Liver (tissue), 9 donors: ENCODE data around the gene AAK1. TPM values are rescaled to one million over a fixed set of nuclear protein-coding genes. Genes with fewer than 3 reads are reported as not detected.

ENCODE experiments used
- DNase-seq: peaks from one replicate; pipeline ENCODE4 v3.0.0-alpha.2; 2017; ENCODE audit warnings: low spot score
- H3K27ac ChIP-seq, 2 donors: one replicate each; pipeline ENCODE4 v1.7.0; 2013; ENCODE audit warnings: inconsistent platforms in 2 of 2, low read length in 2 of 2, control low read depth in 1 of 2, low read depth in 1 of 2, mild to moderate bottlenecking in 1 of 2
- H3K27me3 ChIP-seq, 4 donors: one replicate each; pipeline versions ENCODE4 v1.6.1 to v1.7.0; 2013; ENCODE audit warnings: low read length in 3 of 4, inconsistent platforms in 1 of 4, mild to moderate bottlenecking in 1 of 4, moderate library complexity in 1 of 4; ENCODE audit not compliant: control insufficient read depth in 4 of 4, insufficient read depth in 4 of 4
- H3K36me3 ChIP-seq, 4 donors: one replicate each; pipeline versions ENCODE4 v1.6.1 to v1.7.0; 2013; ENCODE audit warnings: low read length in 3 of 4, mild to moderate bottlenecking in 3 of 4, low read depth in 1 of 4, moderate library complexity in 1 of 4; ENCODE audit not compliant: control insufficient read depth in 4 of 4, insufficient read depth in 3 of 4
- H3K4me1 ChIP-seq, 4 donors: one replicate each; pipeline versions ENCODE4 v1.6.1 to v1.7.0; 2013; ENCODE audit warnings: low read length in 3 of 4, mild to moderate bottlenecking in 3 of 4, moderate library complexity in 1 of 4; ENCODE audit not compliant: control insufficient read depth in 4 of 4, insufficient read depth in 4 of 4
- H3K4me3 ChIP-seq, 3 donors: one replicate each; pipeline versions ENCODE4 v1.6.1 to v1.7.0; 2013; ENCODE audit warnings: low read length in 3 of 3, control low read depth in 1 of 3, low read depth in 1 of 3, mild to moderate bottlenecking in 1 of 3
- H3K9ac ChIP-seq, 2 donors: one replicate each; pipeline ENCODE4 v1.7.0; 2013; ENCODE audit warnings: low read length in 2 of 2, mild to moderate bottlenecking in 2 of 2, moderate library complexity in 2 of 2, control low read depth in 1 of 2, low read depth in 1 of 2
- H3K9me3 ChIP-seq, 4 donors: one replicate each; pipeline versions ENCODE4 v1.6.1 to v1.7.0; 2013; ENCODE audit warnings: low read length in 3 of 4; ENCODE audit not compliant: control insufficient read depth in 4 of 4
- EGR1 ChIP-seq, 2 donors: IDR thresholded peaks; 2 replicates each; pipeline ENCODE4 v1.6.1; 2016 to 2018; ENCODE audit warnings: antibody characterized with exemption in 2 of 2, low read depth in 2 of 2
- FOXA1 ChIP-seq: IDR thresholded peaks from 2 replicates; pipeline ENCODE4 v1.6.1; 2016; ENCODE audit warnings: antibody characterized with exemption
- FOXA2 ChIP-seq: IDR thresholded peaks from 2 replicates; pipeline ENCODE4 v1.6.1; 2016; ENCODE audit warnings: antibody characterized with exemption
- GABPA ChIP-seq, 2 donors: IDR thresholded peaks in 1 of 2; conservative IDR thresholded peaks in 1 of 2; 2 replicates each; pipeline ENCODE4 v1.6.1; 2016; ENCODE audit warnings: antibody characterized with exemption in 2 of 2, mild to moderate bottlenecking in 1 of 2, moderate library complexity in 1 of 2
- HNF4A ChIP-seq, 2 donors: conservative IDR thresholded peaks; 2 replicates each; pipeline ENCODE4 v1.6.1; 2016; ENCODE audit warnings: antibody characterized with exemption in 2 of 2, mild to moderate bottlenecking in 2 of 2
- HNF4G ChIP-seq: IDR thresholded peaks from 2 replicates; pipeline ENCODE4 v1.6.1; 2016; ENCODE audit warnings: antibody characterized with exemption
- JUND ChIP-seq, 2 donors: IDR thresholded peaks; 2 replicates each; pipeline ENCODE4 v1.6.1; 2016; ENCODE audit warnings: antibody characterized with exemption in 2 of 2
- RAD21 ChIP-seq, 2 donors: IDR thresholded peaks; 2 replicates each; pipeline ENCODE4 v1.6.1; 2016; ENCODE audit warnings: antibody characterized with exemption in 2 of 2, mild to moderate bottlenecking in 2 of 2
- RXRA ChIP-seq, 2 donors: IDR thresholded peaks; 2 replicates each; pipeline ENCODE4 v1.6.1; 2017 to 2018; ENCODE audit warnings: antibody characterized with exemption in 2 of 2, mild to moderate bottlenecking in 1 of 2
- SP1 ChIP-seq: IDR thresholded peaks from 2 replicates; pipeline ENCODE4 v1.6.1; 2018; ENCODE audit warnings: antibody characterized with exemption, mild to moderate bottlenecking
- TAF1 ChIP-seq: conservative IDR thresholded peaks from 2 replicates; pipeline ENCODE4 v1.6.1; 2016; ENCODE audit warnings: antibody characterized with exemption, mild to moderate bottlenecking
- YY1 ChIP-seq: IDR thresholded peaks from 2 replicates; pipeline ENCODE4 v1.6.1; 2016; ENCODE audit warnings: antibody characterized with exemption, mild to moderate bottlenecking
- WGBS: extraction: QIAGEN DNeasy Blood & Tissue Kit; methylation state at CpG from one replicate; pipeline ENCODE4 v1.1.7; 2013; 5-methylcytosine and 5-hydroxymethylcytosine counted together
- polyA plus RNA-seq, 2 donors: library from polyadenylated mRNA; stranded (reverse) in 1 of 2; unstranded in 1 of 2; fragments of 200-250 nt in 1 of 2; fragments of >200 nt in 1 of 2; fragmentation: Nextera tagmentation in 1 of 2; extraction: Ambion mirVana in 1 of 2; gene quantifications; one replicate each; pipeline versions ENCODE4 v1.2.1 to v1.2.3, GENCODE V29; 2013 to 2015
- total RNA-seq, 2 donors: library from RNA; depleted of rRNA; stranded (reverse); fragments of >200 nt; gene quantifications; one replicate each; pipeline ENCODE4 v1.2.3, GENCODE V29; 2014
- TF ChIP-seq, protein P1 (sequence below): IDR thresholded peaks from 2 replicates; pipeline ENCODE4 v1.6.1; 2016; ENCODE audit warnings: antibody characterized with exemption, mild to moderate bottlenecking
- TF ChIP-seq, protein P2 (sequence below): IDR thresholded peaks from 2 replicates; pipeline ENCODE4 v1.6.1; 2016; ENCODE audit warnings: antibody characterized with exemption
- TF ChIP-seq, protein P3 (sequence below): IDR thresholded peaks from 2 replicates; pipeline ENCODE4 v1.6.1; 2016; ENCODE audit warnings: antibody characterized with exemption
- donor health status: healthy.
- donor health status: healthy.
- donor health status: healthy.
- donor health status: healthy.
- donor health status: healthy.

AAK1 gene
- total and polyA plus RNA-seq, 4 donors = 3.9 to 14.3 (median 11.3) TPM

DNA sequence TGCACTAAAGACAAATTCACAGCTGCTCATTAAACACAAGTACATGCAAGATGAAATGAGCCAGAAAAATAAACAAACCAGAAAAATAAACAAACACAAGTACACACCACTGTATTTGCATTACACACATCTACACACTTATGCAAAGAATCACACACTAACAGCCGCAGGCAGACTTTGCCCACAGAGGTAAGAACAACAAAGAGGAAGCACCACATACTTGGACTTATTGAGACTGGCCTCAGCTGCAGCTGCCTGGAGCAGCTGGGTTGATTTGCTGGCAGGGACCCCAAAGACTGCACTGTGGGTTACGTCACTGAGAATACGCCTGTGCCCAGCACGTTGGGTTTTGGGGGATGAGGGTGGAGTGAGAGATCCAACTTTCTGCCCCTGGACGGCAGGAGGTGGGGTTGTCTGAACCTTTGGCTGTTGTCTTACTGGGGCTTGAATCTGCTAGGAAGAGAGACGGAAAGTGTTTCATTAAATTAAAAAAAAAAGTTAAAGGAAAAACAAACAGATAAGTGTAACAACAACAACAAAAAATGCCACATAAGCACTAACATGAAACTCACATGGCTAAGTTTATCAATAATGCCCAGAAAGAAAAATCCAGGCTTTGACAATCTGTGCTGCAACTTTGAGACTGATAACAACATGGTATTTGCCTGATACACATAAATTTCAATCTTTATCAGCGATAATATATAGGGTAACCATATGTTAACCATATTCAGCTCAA is 134.4 kb downstream of the AAK1 start:
- Histone ChIP-seq H3K9me3 (no peaks in the 10 kb centered on the region), H3K27me3 (no peaks in the 10 kb centered on the region), H3K27ac (no peak overlapping the region), H3K4me3 (no peak overlapping the region), H3K36me3 (peaks cover 11 to 57% (median 46%) of the 10 kb centered on the region in 4 donors), H3K9ac (no peak overlapping the region), H3K4me1 (no peaks in the 10 kb centered on the region)
- no peak for DNase-seq
- peak in 1 of 2 donors; percentile 44 for TF ChIP-seq HNF4A (conservative IDR thresholded peaks at IDR 0.05)
- no peak for TF ChIP-seq EGR1 (IDR thresholded peaks at IDR 0.05; ENCODE audit: low read depth in 2 of 2)
- 78% methylated on average over 7 of the region's 7 CpGs for WGBS

DNA sequence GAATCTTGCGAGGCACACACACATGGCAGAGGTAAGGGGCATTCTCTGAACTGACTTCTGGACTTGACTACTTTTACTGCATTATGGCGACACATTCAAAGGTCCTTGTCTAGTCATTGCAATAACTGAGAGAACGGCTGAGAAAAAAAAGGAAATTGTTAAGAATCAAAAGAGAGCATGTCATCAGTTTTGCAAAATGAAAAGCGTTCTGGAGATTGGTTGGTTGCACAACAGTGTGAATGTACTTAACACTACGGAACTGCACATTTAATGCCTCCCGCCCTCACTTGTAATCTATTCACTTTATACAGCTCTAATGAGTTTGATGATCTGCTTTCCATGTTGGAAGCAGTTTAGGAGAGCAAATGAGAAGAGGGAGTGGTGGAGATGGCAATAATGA is 137.8 kb downstream of the AAK1 start:
- WGBS = 87% methylated on average over 6 of the region's 6 CpGs
- Histone ChIP-seq H3K27me3 (no peaks in the 10 kb centered on the region), H3K4me1 (no peaks in the 10 kb centered on the region), H3K9me3 (no peaks in the 10 kb centered on the region), H3K36me3 (peaks cover 11 to 34% (median 27%) of the 10 kb centered on the region in 4 donors), H3K27ac (no peak overlapping the region), H3K4me3 (no peak overlapping the region), H3K9ac (no peak overlapping the region)
- TF ChIP-seq SP1 = no peak
- no peak for TF ChIP-seq FOXA1
- no peak for TF ChIP-seq YY1
- no peak for TF ChIP-seq RXRA (IDR thresholded peaks at IDR 0.05)
- TF ChIP-seq, protein P1, sequence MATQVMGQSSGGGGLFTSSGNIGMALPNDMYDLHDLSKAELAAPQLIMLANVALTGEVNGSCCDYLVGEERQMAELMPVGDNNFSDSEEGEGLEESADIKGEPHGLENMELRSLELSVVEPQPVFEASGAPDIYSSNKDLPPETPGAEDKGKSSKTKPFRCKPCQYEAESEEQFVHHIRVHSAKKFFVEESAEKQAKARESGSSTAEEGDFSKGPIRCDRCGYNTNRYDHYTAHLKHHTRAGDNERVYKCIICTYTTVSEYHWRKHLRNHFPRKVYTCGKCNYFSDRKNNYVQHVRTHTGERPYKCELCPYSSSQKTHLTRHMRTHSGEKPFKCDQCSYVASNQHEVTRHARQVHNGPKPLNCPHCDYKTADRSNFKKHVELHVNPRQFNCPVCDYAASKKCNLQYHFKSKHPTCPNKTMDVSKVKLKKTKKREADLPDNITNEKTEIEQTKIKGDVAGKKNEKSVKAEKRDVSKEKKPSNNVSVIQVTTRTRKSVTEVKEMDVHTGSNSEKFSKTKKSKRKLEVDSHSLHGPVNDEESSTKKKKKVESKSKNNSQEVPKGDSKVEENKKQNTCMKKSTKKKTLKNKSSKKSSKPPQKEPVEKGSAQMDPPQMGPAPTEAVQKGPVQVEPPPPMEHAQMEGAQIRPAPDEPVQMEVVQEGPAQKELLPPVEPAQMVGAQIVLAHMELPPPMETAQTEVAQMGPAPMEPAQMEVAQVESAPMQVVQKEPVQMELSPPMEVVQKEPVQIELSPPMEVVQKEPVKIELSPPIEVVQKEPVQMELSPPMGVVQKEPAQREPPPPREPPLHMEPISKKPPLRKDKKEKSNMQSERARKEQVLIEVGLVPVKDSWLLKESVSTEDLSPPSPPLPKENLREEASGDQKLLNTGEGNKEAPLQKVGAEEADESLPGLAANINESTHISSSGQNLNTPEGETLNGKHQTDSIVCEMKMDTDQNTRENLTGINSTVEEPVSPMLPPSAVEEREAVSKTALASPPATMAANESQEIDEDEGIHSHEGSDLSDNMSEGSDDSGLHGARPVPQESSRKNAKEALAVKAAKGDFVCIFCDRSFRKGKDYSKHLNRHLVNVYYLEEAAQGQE = no peak
- TF ChIP-seq, protein P2, sequence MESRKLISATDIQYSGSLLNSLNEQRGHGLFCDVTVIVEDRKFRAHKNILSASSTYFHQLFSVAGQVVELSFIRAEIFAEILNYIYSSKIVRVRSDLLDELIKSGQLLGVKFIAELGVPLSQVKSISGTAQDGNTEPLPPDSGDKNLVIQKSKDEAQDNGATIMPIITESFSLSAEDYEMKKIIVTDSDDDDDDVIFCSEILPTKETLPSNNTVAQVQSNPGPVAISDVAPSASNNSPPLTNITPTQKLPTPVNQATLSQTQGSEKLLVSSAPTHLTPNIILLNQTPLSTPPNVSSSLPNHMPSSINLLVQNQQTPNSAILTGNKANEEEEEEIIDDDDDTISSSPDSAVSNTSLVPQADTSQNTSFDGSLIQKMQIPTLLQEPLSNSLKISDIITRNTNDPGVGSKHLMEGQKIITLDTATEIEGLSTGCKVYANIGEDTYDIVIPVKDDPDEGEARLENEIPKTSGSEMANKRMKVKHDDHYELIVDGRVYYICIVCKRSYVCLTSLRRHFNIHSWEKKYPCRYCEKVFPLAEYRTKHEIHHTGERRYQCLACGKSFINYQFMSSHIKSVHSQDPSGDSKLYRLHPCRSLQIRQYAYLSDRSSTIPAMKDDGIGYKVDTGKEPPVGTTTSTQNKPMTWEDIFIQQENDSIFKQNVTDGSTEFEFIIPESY = no peak
- TF ChIP-seq FOXA2 = no peak
- TF ChIP-seq HNF4A (conservative IDR thresholded peaks at IDR 0.05) = no peak
- TF ChIP-seq JUND (IDR thresholded peaks at IDR 0.05) = no peak
- TF ChIP-seq HNF4G = no peak
- TF ChIP-seq, protein P3, sequence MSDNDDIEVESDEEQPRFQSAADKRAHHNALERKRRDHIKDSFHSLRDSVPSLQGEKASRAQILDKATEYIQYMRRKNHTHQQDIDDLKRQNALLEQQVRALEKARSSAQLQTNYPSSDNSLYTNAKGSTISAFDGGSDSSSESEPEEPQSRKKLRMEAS = no peak
- TF ChIP-seq TAF1 = no peak
- no peak for TF ChIP-seq GABPA (IDR thresholded peaks at IDR 0.05 in 1 of 2, conservative IDR thresholded peaks at IDR 0.05 in 1 of 2)
- no peak for TF ChIP-seq RAD21 (IDR thresholded peaks at IDR 0.05)
- no peak for DNase-seq
